Measurements from ENCODE around the gene MYOG. TPM values are rescaled to one million over a fixed set of nuclear protein-coding genes. Genes with fewer than 3 reads are reported as not detected.

The MYOG gene
- total and polyA plus RNA-seq, 12 donors, result 0.11 TPM; not detected in 11

DNA sequence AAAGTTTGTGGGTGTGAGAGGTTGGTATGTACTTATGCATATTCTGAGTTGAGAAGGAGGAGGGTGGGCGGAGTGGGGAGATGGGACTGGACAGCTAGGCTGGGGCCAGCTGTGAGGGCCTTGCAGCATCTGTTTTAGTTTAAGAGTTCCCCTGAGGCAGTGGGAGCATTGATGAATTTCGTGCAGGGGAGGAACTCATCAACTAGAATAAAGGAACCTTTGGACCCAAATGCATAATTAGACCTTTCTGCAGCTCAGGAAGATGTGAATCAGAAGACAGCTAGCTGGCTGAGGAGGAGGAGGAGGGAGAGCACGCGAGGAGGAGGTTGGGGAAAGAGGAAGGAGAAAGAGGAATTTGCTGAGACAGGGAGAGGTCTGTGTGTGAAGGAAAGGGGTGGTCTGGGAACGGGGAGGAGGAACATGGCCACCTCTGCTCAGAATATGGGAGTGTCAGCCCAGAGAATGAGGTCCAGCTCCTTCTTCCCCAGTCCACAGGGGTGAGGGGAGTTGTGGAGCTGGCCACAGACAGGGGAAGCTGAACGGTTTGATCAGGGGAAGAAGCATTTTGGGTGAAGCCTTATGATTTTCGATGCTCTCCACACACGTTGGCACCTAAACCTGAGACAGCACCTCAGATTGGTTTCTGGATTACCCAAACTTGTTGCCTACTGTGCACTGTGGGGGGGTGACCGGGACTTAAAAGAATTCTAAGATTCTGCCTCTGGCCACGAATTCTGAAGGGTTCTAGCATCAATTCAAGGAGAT, 27.7 kb downstream of the MYOG start:
- 44 to 52% (median 51%) methylated on average over 9 to 10 of the region's 10 CpGs for WGBS, 4 donors
- intact Hi-C loops (cut with DNase I), result no loop called here

DNA sequence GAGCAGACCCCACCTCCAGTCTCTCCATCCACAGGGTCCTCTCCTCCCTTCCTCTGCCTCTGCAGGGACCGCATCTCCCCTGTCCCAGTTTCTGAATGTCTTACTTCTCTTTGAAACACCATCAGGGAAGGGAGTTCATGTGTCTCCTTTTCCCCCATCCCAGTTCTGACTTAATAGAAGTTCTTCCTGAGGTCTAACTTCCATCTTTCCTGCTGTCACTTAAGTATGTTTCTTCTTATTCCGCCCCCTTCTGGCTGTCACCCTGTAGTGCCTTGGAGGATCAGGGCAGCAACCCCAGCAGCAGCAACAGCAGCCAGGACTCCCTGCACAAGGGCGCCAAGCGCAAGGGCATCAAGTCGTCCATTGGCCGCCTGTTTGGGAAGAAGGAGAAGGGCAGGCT, 29.3 kb downstream of the MYOG start:
- no peak for TF ChIP-seq POLR2A (IDR thresholded peaks at IDR 0.05)
- TF ChIP-seq, protein P1, sequence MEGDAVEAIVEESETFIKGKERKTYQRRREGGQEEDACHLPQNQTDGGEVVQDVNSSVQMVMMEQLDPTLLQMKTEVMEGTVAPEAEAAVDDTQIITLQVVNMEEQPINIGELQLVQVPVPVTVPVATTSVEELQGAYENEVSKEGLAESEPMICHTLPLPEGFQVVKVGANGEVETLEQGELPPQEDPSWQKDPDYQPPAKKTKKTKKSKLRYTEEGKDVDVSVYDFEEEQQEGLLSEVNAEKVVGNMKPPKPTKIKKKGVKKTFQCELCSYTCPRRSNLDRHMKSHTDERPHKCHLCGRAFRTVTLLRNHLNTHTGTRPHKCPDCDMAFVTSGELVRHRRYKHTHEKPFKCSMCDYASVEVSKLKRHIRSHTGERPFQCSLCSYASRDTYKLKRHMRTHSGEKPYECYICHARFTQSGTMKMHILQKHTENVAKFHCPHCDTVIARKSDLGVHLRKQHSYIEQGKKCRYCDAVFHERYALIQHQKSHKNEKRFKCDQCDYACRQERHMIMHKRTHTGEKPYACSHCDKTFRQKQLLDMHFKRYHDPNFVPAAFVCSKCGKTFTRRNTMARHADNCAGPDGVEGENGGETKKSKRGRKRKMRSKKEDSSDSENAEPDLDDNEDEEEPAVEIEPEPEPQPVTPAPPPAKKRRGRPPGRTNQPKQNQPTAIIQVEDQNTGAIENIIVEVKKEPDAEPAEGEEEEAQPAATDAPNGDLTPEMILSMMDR (IDR thresholded peaks at IDR 0.05), result no peak
- no peaks in the 10 kb centered on the region for H3K4me1 ChIP-seq (replicated peaks in 1 of 2)
- H3K4me3 ChIP-seq, result no peak overlapping the region
- peaks cover 3% of the 10 kb centered on the region for H3K27me3 ChIP-seq
- DNase-seq, result no peak
- H3K36me3 ChIP-seq (replicated peaks in 1 of 2), result no peaks in the 10 kb centered on the region
- no peaks in the 10 kb centered on the region for H3K9me3 ChIP-seq (replicated peaks in 1 of 3)
- no peak overlapping the region for H3K27ac ChIP-seq
- 84 to 96% (median 93%) methylated on average over 5 to 6 of the region's 6 CpGs for WGBS, 4 donors
- intact Hi-C loops (cut with DNase I), result no loop called here

More for the DNA sequence above, 27.7 kb downstream of the MYOG start:
- DNase-seq, result no peak
- Histone ChIP-seq H3K27ac (no peak overlapping the region), H3K4me3 (no peak overlapping the region), H3K27me3 (peaks cover 8% of the 10 kb centered on the region), H3K36me3 (replicated peaks in 1 of 2) (no peaks in the 10 kb centered on the region), H3K9me3 (replicated peaks in 1 of 3) (no peaks in the 10 kb centered on the region), H3K4me1 (replicated peaks in 1 of 2) (no peaks in the 10 kb centered on the region)
- no peak for TF ChIP-seq POLR2A (IDR thresholded peaks at IDR 0.05)
- TF ChIP-seq, protein P1 (IDR thresholded peaks at IDR 0.05), result no peak

DNA sequence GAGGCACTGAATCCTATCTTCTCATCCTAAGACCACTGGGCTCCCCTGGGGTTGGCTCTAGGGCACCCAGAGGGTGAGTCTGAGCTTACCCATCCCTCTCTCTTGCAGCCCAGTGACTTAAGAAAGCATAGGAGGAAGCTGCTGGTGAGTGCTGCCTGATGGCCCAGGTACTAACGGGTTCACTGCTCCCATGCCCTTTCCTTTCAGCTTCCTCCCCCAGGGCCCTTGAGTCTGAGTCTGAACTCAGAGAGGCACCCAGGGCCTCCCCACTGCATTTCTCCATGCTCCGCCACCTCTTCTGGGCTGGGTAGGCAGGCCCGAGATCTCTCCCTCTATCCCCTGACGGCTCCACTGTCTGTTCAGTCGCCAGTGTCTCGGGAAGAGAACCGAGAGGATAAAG, 29.8 kb downstream of the MYOG start:
- peaks cover 3% of the 10 kb centered on the region for H3K27me3 ChIP-seq
- H3K27ac ChIP-seq, result no peak overlapping the region
- WGBS, 4 donors, result 85 to 94% (median 90%) methylated on average over 7 of the region's 7 CpGs
- TF ChIP-seq, protein P1 (IDR thresholded peaks at IDR 0.05), result no peak
- TF ChIP-seq POLR2A (IDR thresholded peaks at IDR 0.05), result no peak
- no peaks in the 10 kb centered on the region for H3K36me3 ChIP-seq (replicated peaks in 1 of 2)
- no peaks in the 10 kb centered on the region for H3K4me1 ChIP-seq (replicated peaks in 1 of 2)
- no peaks in the 10 kb centered on the region for H3K9me3 ChIP-seq (replicated peaks in 1 of 3)
- H3K4me3 ChIP-seq, result no peak overlapping the region
- no peak for DNase-seq
- intact Hi-C loops (cut with DNase I), result no loop called here

DNA sequence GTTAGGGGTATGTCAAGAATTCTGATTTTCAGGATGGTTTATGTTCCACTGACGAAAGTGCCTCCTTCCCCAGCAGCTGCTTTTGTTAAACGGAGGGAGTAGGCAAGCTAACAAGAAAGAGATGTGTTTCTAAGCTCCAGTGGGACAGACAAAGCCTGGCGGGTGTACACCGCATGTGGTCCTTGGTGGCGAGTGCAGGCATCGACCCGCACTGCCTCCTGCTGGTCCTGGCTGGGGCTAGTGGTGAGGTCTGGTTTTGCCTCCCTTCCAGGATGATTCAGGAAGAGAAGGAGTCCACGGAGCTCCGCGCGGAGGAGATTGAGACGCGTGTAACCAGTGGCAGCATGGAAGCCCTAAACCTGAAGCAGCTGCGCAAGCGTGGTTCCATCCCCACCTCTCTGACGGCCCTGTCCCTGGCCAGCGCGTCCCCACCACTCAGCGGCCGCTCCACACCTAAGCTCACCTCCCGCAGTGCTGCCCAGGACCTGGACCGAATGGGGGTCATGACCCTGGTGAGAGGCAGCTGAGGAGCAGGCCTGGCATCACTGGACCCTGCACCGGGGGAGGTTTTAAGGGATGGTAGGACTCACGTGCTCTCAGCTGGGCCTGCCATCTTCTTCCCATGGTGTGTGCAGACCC, 30.5 kb downstream of the MYOG start:
- peaks cover 3% of the 10 kb centered on the region for H3K27me3 ChIP-seq
- TF ChIP-seq POLR2A (IDR thresholded peaks at IDR 0.05), result no peak
- TF ChIP-seq, protein P1 (IDR thresholded peaks at IDR 0.05), result no peak
- no peak overlapping the region for H3K27ac ChIP-seq
- no peaks in the 10 kb centered on the region for H3K9me3 ChIP-seq (replicated peaks in 1 of 3)
- no peak overlapping the region for H3K4me3 ChIP-seq
- intact Hi-C loops (cut with DNase I), result no loop called here
- no peaks in the 10 kb centered on the region for H3K4me1 ChIP-seq (replicated peaks in 1 of 2)
- WGBS, 4 donors, result 84 to 94% (median 90%) methylated on average over 16 to 24 of the region's 24 CpGs
- no peak for DNase-seq
- H3K36me3 ChIP-seq (replicated peaks in 1 of 2), result no peaks in the 10 kb centered on the region

Data from adrenal gland (tissue), 12 donors.